ENCODE measurements around the gene ANO3.

- no peak for TF ChIP-seq CTCF (IDR thresholded peaks at IDR 0.05; ENCODE audit: insufficient read depth, low read length, poor library complexity, severe bottlenecking)
- no peak for TF ChIP-seq EZH2phosphoT487 (conservative IDR thresholded peaks at IDR 0.05; ENCODE audit: low read length)
Measured at GRCh38 chr11:26626346-26626745, 294.4 kb downstream of the ANO3 start.
